ENCODE measurements around the gene PTPA.

Gene PTPA

GRCh38 chr9:129102791-129103594 is 8.2 kb upstream of the PTPA start:
- DNase-seq (ENCODE audit: low read depth): no peak
- no peak overlapping the region for H3K4me3 ChIP-seq (ENCODE audit: control insufficient read depth, low read depth, low read length)
- peak; percentile 58 for TF ChIP-seq CTCF (IDR thresholded peaks at IDR 0.05; ENCODE audit: control insufficient read depth, insufficient read depth, low read depth, low read length, missing control alignments)

GRCh38 chr9:129103595-129103965 is 7.6 kb upstream of the PTPA start:
- H3K4me3 ChIP-seq (ENCODE audit: control insufficient read depth, low read depth, low read length): no peak overlapping the region
- no peak for TF ChIP-seq CTCF (IDR thresholded peaks at IDR 0.05; ENCODE audit: control insufficient read depth, insufficient read depth, low read depth, low read length, missing control alignments)
- DNase-seq (ENCODE audit: low read depth): no peak

GRCh38 chr9:129104051-129104450 is 7.2 kb upstream of the PTPA start:
- TF ChIP-seq CTCF (IDR thresholded peaks at IDR 0.05; ENCODE audit: control insufficient read depth, insufficient read depth, low read depth, low read length, missing control alignments): no peak
- H3K4me3 ChIP-seq (ENCODE audit: control insufficient read depth, low read depth, low read length): no peak overlapping the region
- DNase-seq (ENCODE audit: low read depth): no peak

DNA sequence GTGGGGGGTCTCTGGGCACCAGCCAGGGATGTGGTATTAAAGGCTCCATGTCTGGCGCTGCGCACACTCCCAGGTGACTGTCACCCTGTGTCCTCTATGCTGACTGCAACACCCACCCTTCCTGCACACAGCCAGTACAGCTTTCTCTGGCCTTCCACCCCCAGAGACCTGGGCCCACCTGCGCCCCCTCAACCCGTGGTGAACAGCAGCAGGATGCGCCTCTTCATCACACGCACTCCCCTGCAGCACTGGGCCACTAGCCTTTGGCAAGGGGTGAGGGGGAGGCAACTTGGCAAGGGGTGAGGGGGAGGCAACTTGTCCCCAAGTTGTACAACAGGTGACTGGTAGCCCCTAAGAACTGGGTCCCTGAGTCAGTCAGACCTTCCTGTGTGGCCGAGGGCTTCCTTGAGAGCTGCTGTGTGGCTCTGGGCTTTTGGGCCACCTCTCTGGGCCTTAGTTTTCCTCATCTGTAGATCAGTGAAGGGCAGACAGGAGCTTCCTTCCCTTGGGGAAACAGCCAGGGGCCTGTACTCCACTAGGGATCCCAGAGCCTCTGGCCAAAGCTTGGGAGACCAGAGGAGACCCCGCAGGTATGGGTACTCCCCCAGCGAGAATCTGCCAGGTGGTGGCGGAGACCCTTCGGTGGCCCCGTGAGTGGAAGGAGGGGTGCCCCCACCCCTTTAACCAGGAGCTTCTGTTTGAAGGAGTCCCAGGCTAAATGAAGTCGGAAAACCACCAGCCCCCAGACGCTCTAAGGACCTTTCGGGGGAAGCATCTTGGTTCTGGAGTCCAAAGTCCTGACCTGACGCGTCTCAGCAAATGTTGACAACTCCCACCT is 5.1 kb upstream of the PTPA start:
- H3K4me3 ChIP-seq (ENCODE audit: control insufficient read depth, low read depth, low read length): no peak overlapping the region
- DNase-seq (ENCODE audit: low read depth): no peak
- TF ChIP-seq CTCF (IDR thresholded peaks at IDR 0.05; ENCODE audit: control insufficient read depth, insufficient read depth, low read depth, low read length, missing control alignments): no peak

- H3K4me3 ChIP-seq (ENCODE audit: control insufficient read depth, low read depth, low read length): no peak overlapping the region
- TF ChIP-seq CTCF (IDR thresholded peaks at IDR 0.05; ENCODE audit: control insufficient read depth, insufficient read depth, low read depth, low read length, missing control alignments): no peak
- no peak for DNase-seq (ENCODE audit: low read depth)
These were observed 3.6 kb upstream of the PTPA start for GRCh38 chr9:129107651-129108050.

DNA sequence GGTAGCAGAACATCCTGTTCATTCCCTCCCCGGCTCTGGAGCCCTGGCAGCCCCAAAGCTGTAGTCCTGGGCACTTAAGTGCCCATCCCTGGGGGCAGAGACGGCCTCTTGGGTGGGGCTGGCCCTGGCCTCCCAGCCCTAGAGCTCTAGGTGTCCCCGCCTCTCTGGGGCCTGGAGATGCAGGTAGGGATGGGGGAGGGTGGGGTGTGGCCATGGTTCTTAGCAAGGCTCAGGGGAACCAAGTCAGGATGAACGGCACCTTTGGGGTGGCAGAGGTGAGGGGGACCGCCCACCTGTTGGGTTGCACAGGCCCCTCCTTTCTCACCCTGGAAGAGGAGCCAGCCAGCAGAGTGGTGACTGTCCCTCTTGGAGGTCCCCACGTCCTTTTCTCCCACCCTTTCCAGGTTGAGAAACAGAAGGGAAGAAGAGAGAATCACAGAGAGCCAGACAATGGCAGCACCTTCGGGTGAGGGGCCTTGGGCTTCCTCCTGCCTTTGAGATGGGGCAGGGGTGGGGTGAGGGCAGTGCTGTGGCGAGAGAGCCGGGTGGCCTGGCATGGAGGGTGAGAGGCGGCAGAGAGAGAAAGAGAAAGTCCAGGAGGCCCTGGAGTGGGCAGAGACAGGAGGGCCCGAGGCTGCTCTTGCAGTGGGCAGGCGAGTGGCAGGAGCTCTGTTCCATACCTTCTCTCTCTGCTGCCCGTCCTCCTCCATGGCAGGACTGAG is 3.0 kb upstream of the PTPA start:
- no peak overlapping the region for H3K4me3 ChIP-seq (ENCODE audit: control insufficient read depth, low read depth, low read length)
- no peak for TF ChIP-seq CTCF (IDR thresholded peaks at IDR 0.05; ENCODE audit: control insufficient read depth, insufficient read depth, low read depth, low read length, missing control alignments)
- no peak for DNase-seq (ENCODE audit: low read depth)
